ENCODE data around the gene STAMBP.
"Not testable (repeated sequence)": the region's sequence is repeated elsewhere in the genome, so short reads cannot be mapped to it uniquely, and the experiment has no call there.

STAMBP gene

GRCh38 chr2:73828818-73829570 is at the start of gene STAMBP:
Gene STAMBP, plus strand, starts transcription at chr2:73828961. Its CDS starts 1,896 bp downstream, at chr2:73830857.
- H3K27ac ChIP-seq (ENCODE audit: low read depth, low read length): peak within 1 kb of the TSS; percentile 59
- H2AFZ ChIP-seq (ENCODE audit: low read depth, low read length, severe bottlenecking): peak within 1 kb of the TSS; percentile 58
- H3F3A ChIP-seq (ENCODE audit: insufficient read depth): peaks cover 28% of the 10 kb centered on the region; the same call in 1 of the 2 replicates
- H3K9me2 ChIP-seq (replicated peaks; ENCODE audit: insufficient read depth, low read length): no peaks in the 10 kb centered on the region
- H4K20me1 ChIP-seq (ENCODE audit: low read depth, low read length): no peaks in the 10 kb centered on the region
- peaks cover 25% of the 10 kb centered on the region for H3K36me3 ChIP-seq (ENCODE audit: low read length)
- peak within 1 kb of the TSS; percentile 81 for H3K4me3 ChIP-seq (ENCODE audit: insufficient read depth, low read length, poor library complexity, severe bottlenecking)
- no peaks in the 10 kb centered on the region for H3K27me3 ChIP-seq (ENCODE audit: low read length)
- H3K4me2 ChIP-seq (ENCODE audit: low read depth, low read length, poor library complexity, severe bottlenecking): peak within 1 kb of the TSS; percentile 97
- H3K79me2 ChIP-seq (ENCODE audit: insufficient read depth, low read length): peaks cover 28% of the 10 kb centered on the region
- no peak for TF ChIP-seq EZH2phosphoT487 (conservative IDR thresholded peaks at IDR 0.05; ENCODE audit: low read length)
- TF ChIP-seq CTCF (IDR thresholded peaks at IDR 0.05; ENCODE audit: insufficient read depth, low read length, poor library complexity, severe bottlenecking): no peak
- no peaks in the 10 kb centered on the region for H3K9me3 ChIP-seq (ENCODE audit: insufficient read depth, low read length)
- peak within 1 kb of the TSS; percentile 82 for H3K9ac ChIP-seq (ENCODE audit: low read length)

- Histone ChIP-seq H4K20me1 (ENCODE audit: low read depth, low read length) (no peaks in the 10 kb centered on the region), H2AFZ (ENCODE audit: low read depth, low read length, severe bottlenecking) (peak within 1 kb of the TSS; percentile 95), H3K9me2 (replicated peaks; ENCODE audit: insufficient read depth, low read length) (no peaks in the 10 kb centered on the region), H3F3A (ENCODE audit: insufficient read depth) (no peaks in the 10 kb centered on the region), H3K79me2 (ENCODE audit: insufficient read depth, low read length) (peaks cover 19% of the 10 kb centered on the region), H3K36me3 (ENCODE audit: low read length) (peaks cover 18% of the 10 kb centered on the region), H3K27me3 (ENCODE audit: low read length) (no peaks in the 10 kb centered on the region), H3K4me2 (ENCODE audit: low read depth, low read length, poor library complexity, severe bottlenecking) (peak within 1 kb of the TSS; percentile 62), H3K9ac (ENCODE audit: low read length) (peak within 1 kb of the TSS; percentile 84), H3K9me3 (ENCODE audit: insufficient read depth, low read length) (no peaks in the 10 kb centered on the region), H3K4me3 (ENCODE audit: insufficient read depth, low read length, poor library complexity, severe bottlenecking) (peak within 1 kb of the TSS; percentile 88), H3K27ac (ENCODE audit: low read depth, low read length) (peak within 1 kb of the TSS; percentile 54)
- no peak for TF ChIP-seq EZH2phosphoT487 (conservative IDR thresholded peaks at IDR 0.05; ENCODE audit: low read length)
- TF ChIP-seq CTCF (IDR thresholded peaks at IDR 0.05; ENCODE audit: insufficient read depth, low read length, poor library complexity, severe bottlenecking): peak; percentile 74
Observed at GRCh38 chr2:73779467-73780236, 49.1 kb upstream of the STAMBP start, which contains the start of gene DUSP11. Gene DUSP11, minus strand, starts transcription at chr2:73780103. Its CDS starts 129 bp downstream, at chr2:73779974.

GRCh38 chr2:73780237-73780582 is 48.6 kb upstream of the STAMBP start:
- Histone ChIP-seq H3K9me2 (replicated peaks; ENCODE audit: insufficient read depth, low read length) (no peaks in the 10 kb centered on the region), H3K9me3 (ENCODE audit: insufficient read depth, low read length) (no peaks in the 10 kb centered on the region), H3K4me3 (ENCODE audit: insufficient read depth, low read length, poor library complexity, severe bottlenecking) (peak overlapping the region; percentile 19), H3K36me3 (ENCODE audit: low read length) (peaks cover 14% of the 10 kb centered on the region), H3K27me3 (ENCODE audit: low read length) (no peaks in the 10 kb centered on the region), H3K9ac (ENCODE audit: low read length) (peak overlapping the region; percentile 84), H3K79me2 (ENCODE audit: insufficient read depth, low read length) (peaks cover 19% of the 10 kb centered on the region), H3F3A (ENCODE audit: insufficient read depth) (no peaks in the 10 kb centered on the region), H3K27ac (ENCODE audit: low read depth, low read length) (no peak overlapping the region), H2AFZ (ENCODE audit: low read depth, low read length, severe bottlenecking) (peak overlapping the region; percentile 95), H3K4me2 (ENCODE audit: low read depth, low read length, poor library complexity, severe bottlenecking) (peak overlapping the region; percentile 62), H4K20me1 (ENCODE audit: low read depth, low read length) (no peaks in the 10 kb centered on the region)
- TF ChIP-seq EZH2phosphoT487 (conservative IDR thresholded peaks at IDR 0.05; ENCODE audit: low read length) (no peak), CTCF (IDR thresholded peaks at IDR 0.05; ENCODE audit: insufficient read depth, low read length, poor library complexity, severe bottlenecking) (no peak)

GRCh38 chr2:73783402-73783801 is 45.4 kb upstream of the STAMBP start:
- not testable (repeated sequence) for H3K4me3 ChIP-seq (ENCODE audit: insufficient read depth, low read length, poor library complexity, severe bottlenecking); H3F3A ChIP-seq (ENCODE audit: insufficient read depth); H3K27ac ChIP-seq (ENCODE audit: low read depth, low read length); H3K9me3 ChIP-seq (ENCODE audit: insufficient read depth, low read length); H4K20me1 ChIP-seq (ENCODE audit: low read depth, low read length); H3K27me3 ChIP-seq (ENCODE audit: low read length); H3K9me2 ChIP-seq (replicated peaks; ENCODE audit: insufficient read depth, low read length); H2AFZ ChIP-seq (ENCODE audit: low read depth, low read length, severe bottlenecking); H3K36me3 ChIP-seq (ENCODE audit: low read length); H3K4me2 ChIP-seq (ENCODE audit: low read depth, low read length, poor library complexity, severe bottlenecking); H3K9ac ChIP-seq (ENCODE audit: low read length)
- H3K79me2 ChIP-seq (ENCODE audit: insufficient read depth, low read length): peaks cover 15% of the 10 kb centered on the region

GRCh38 chr2:73783883-73784282 is 44.9 kb upstream of the STAMBP start, which contains the start of gene C2orf78:
Gene C2orf78, plus strand, starts transcription at chr2:73784183. Its CDS starts 127 bp downstream, at chr2:73784310.
- H3K9me2 ChIP-seq (replicated peaks; ENCODE audit: insufficient read depth, low read length); H2AFZ ChIP-seq (ENCODE audit: low read depth, low read length, severe bottlenecking); H3K79me2 ChIP-seq (ENCODE audit: insufficient read depth, low read length); H3K27me3 ChIP-seq (ENCODE audit: low read length); H4K20me1 ChIP-seq (ENCODE audit: low read depth, low read length); H3K4me2 ChIP-seq (ENCODE audit: low read depth, low read length, poor library complexity, severe bottlenecking); H3K4me3 ChIP-seq (ENCODE audit: insufficient read depth, low read length, poor library complexity, severe bottlenecking); H3K36me3 ChIP-seq (ENCODE audit: low read length); H3K27ac ChIP-seq (ENCODE audit: low read depth, low read length); H3F3A ChIP-seq (ENCODE audit: insufficient read depth); H3K9me3 ChIP-seq (ENCODE audit: insufficient read depth, low read length); H3K9ac ChIP-seq (ENCODE audit: low read length): not testable (repeated sequence)

Measured in SU-DHL-6 (cell line).